ENCODE results near the gene AFAP1L1.
"Not testable (repeated sequence)": the region's sequence is repeated elsewhere in the genome, so short reads cannot be mapped to it uniquely, and the experiment has no call there.

AFAP1L1 gene

GRCh38 chr5:149376104-149376503, 104.4 kb downstream of the AFAP1L1 start:
- no peak for DNase-seq

GRCh38 chr5:149376711-149377447, 105.2 kb downstream of the AFAP1L1 start:
- no peak for DNase-seq

- DNase-seq, result no peak
Measured at GRCh38 chr5:149378241-149378820, 106.7 kb downstream of the AFAP1L1 start.

GRCh38 chr5:149379177-149379761, 107.6 kb downstream of the AFAP1L1 start, which contains the start of gene IL17B:
Gene IL17B (minus strand): TSS chr5:149379292. CDS start chr5:149379225, 67 bp downstream.
- DNase-seq, result no peak

- DNase-seq, result no peak
Measured at GRCh38 chr5:149379818-149380374, 108.2 kb downstream of the AFAP1L1 start.

- DNase-seq, result no peak
Measured at GRCh38 chr5:149380466-149381121, 108.9 kb downstream of the AFAP1L1 start.

- no peak for DNase-seq
Measured at GRCh38 chr5:149381261-149381985, 109.8 kb downstream of the AFAP1L1 start.

GRCh38 chr5:149381986-149382338, 110.3 kb downstream of the AFAP1L1 start:
- DNase-seq, result peak; percentile 63

GRCh38 chr5:149382517-149383220, 111.0 kb downstream of the AFAP1L1 start:
- DNase-seq, result no peak

GRCh38 chr5:149383399-149383798, 111.7 kb downstream of the AFAP1L1 start:
- DNase-seq, result no peak

- no peak for DNase-seq
Measured at GRCh38 chr5:149386166-149386565, 114.5 kb downstream of the AFAP1L1 start.

- DNase-seq, result no peak
Measured at GRCh38 chr5:149387081-149387631, 115.5 kb downstream of the AFAP1L1 start.

- DNase-seq, result no peak
Measured at GRCh38 chr5:149387982-149388381, 116.3 kb downstream of the AFAP1L1 start.

- peak; percentile 8 for DNase-seq
Measured at GRCh38 chr5:149388498-149389190, 117.0 kb downstream of the AFAP1L1 start.

GRCh38 chr5:149389552-149390495, 118.2 kb downstream of the AFAP1L1 start:
- DNase-seq, result no peak

GRCh38 chr5:149391076-149391475, 119.4 kb downstream of the AFAP1L1 start:
- DNase-seq, result not testable (repeated sequence)
